HEK293 (cell line): ENCODE results near the gene RCOR3.

ENCODE experiments used
- BCL6B ChIP-seq: fragments of 450-650 bp; formaldehyde crosslinking; IDR thresholded peaks from 2 replicates; pipeline ENCODE4 v1.5.1; 2017; ENCODE audit warnings: missing biosample characterization, missing genetic modification characterization
- KLF16 ChIP-seq: fragments of 450-650 bp; formaldehyde crosslinking; IDR thresholded peaks from 2 replicates; pipeline ENCODE4 v1.5.1; 2017; ENCODE audit warnings: missing biosample characterization, missing genetic modification characterization
- KLF17 ChIP-seq: fragments of 450-650 bp; formaldehyde crosslinking; IDR thresholded peaks from 2 replicates; pipeline ENCODE4 v1.5.1; 2016; ENCODE audit warnings: missing biosample characterization, missing genetic modification characterization
- MZF1 ChIP-seq: fragments of 450-650 bp; formaldehyde crosslinking; IDR thresholded peaks from 2 replicates; pipeline ENCODE4 v1.5.1; 2017; ENCODE audit warnings: missing biosample characterization, missing genetic modification characterization, borderline replicate concordance
- OVOL3 ChIP-seq: fragments of 450-650 bp; formaldehyde crosslinking; IDR thresholded peaks from 2 replicates; pipeline ENCODE4 v1.5.1; 2016; ENCODE audit warnings: missing biosample characterization, missing genetic modification characterization
- SCRT2 ChIP-seq: fragments of 450-650 bp; formaldehyde crosslinking; IDR thresholded peaks from 2 replicates; pipeline ENCODE4 v1.5.1; 2016; ENCODE audit warnings: missing biosample characterization, missing genetic modification characterization
- ZBTB7A ChIP-seq: fragments of 450-650 bp; formaldehyde crosslinking; IDR thresholded peaks from 2 replicates; pipeline ENCODE4 v1.5.1; 2016; ENCODE audit warnings: low read depth, missing biosample characterization, missing genetic modification characterization
- ZBTB8A ChIP-seq: fragments of 450-650 bp; formaldehyde crosslinking; IDR thresholded peaks from 2 replicates; pipeline ENCODE4 v1.5.1; 2016; ENCODE audit warnings: missing biosample characterization, missing genetic modification characterization
- ZFP41 ChIP-seq: fragments of 450-650 bp; formaldehyde crosslinking; IDR thresholded peaks from 2 replicates; pipeline ENCODE4 v1.5.1; 2016; ENCODE audit warnings: missing biosample characterization, missing genetic modification characterization, borderline replicate concordance
- ZIC2 ChIP-seq: fragments of 450-650 bp; formaldehyde crosslinking; IDR thresholded peaks from 2 replicates; pipeline ENCODE4 v1.5.1; 2016; ENCODE audit warnings: missing biosample characterization, missing genetic modification characterization
- ZNF140 ChIP-seq: fragments of 450-650 bp; formaldehyde crosslinking; IDR thresholded peaks from 2 replicates; pipeline ENCODE4 v1.5.1; 2016; ENCODE audit warnings: missing biosample characterization, missing genetic modification characterization
- ZNF24 ChIP-seq: fragments of 450-650 bp; formaldehyde crosslinking; IDR thresholded peaks from 2 replicates; pipeline ENCODE4 v1.5.1; 2016; ENCODE audit warnings: missing biosample characterization, missing genetic modification characterization
- ZNF266 ChIP-seq: fragments of 450-650 bp; formaldehyde crosslinking; IDR thresholded peaks from 2 replicates; pipeline ENCODE4 v1.5.1; 2016; ENCODE audit warnings: missing biosample characterization, missing genetic modification characterization, low read depth
- ZNF274 ChIP-seq, 2 experiments: fragments of 200-500 bp in 1 of 2; fragments of 450-650 bp in 1 of 2; sonication (Bioruptor generic) in 1 of 2; formaldehyde crosslinking in 1 of 2; IDR thresholded peaks; 2 replicates each; pipeline versions ENCODE4 v1.5.1 to v1.6.1; 2014 to 2016; ENCODE audit warnings: borderline replicate concordance in 1 of 2, inconsistent platforms in 1 of 2, low read length in 1 of 2, missing biosample characterization in 1 of 2, missing genetic modification characterization in 1 of 2
- ZNF302 ChIP-seq: fragments of 450-650 bp; formaldehyde crosslinking; IDR thresholded peaks from 2 replicates; pipeline ENCODE4 v1.5.1; 2016; ENCODE audit warnings: missing biosample characterization, missing genetic modification characterization, low read depth
- ZNF311 ChIP-seq: fragments of 450-650 bp; formaldehyde crosslinking; IDR thresholded peaks from 2 replicates; pipeline ENCODE4 v1.5.1; 2017; ENCODE audit warnings: missing biosample characterization, missing genetic modification characterization, borderline replicate concordance
- ZNF324 ChIP-seq: fragments of 450-650 bp; formaldehyde crosslinking; IDR thresholded peaks from 2 replicates; pipeline ENCODE4 v1.5.1; 2016; ENCODE audit warnings: missing biosample characterization, missing genetic modification characterization
- ZNF350 ChIP-seq: fragments of 450-650 bp; formaldehyde crosslinking; IDR thresholded peaks from 2 replicates; pipeline ENCODE4 v1.5.0; 2017; ENCODE audit warnings: missing biosample characterization, mild to moderate bottlenecking, missing genetic modification characterization
- ZNF529 ChIP-seq: fragments of 450-650 bp; formaldehyde crosslinking; IDR thresholded peaks from 2 replicates; pipeline ENCODE4 v1.5.1; 2017; ENCODE audit warnings: missing genetic modification characterization, missing biosample characterization; ENCODE audit not compliant: insufficient replicate concordance
- ZNF548 ChIP-seq: fragments of 450-650 bp; formaldehyde crosslinking; IDR thresholded peaks from 2 replicates; pipeline ENCODE4 v1.5.1; 2016; ENCODE audit warnings: missing biosample characterization, missing genetic modification characterization
- ZNF561 ChIP-seq: fragments of 450-650 bp; IDR thresholded peaks from 2 replicates; pipeline ENCODE4 v1.5.1; 2018; ENCODE audit warnings: missing biosample characterization, missing genetic modification characterization, borderline replicate concordance
- ZNF571 ChIP-seq: fragments of 450-650 bp; formaldehyde crosslinking; IDR thresholded peaks from 2 replicates; pipeline ENCODE4 v1.5.0; 2017; ENCODE audit warnings: missing biosample characterization, missing genetic modification characterization
- ZNF596 ChIP-seq: fragments of 450-650 bp; IDR thresholded peaks from 2 replicates; pipeline ENCODE4 v1.5.0; 2018; ENCODE audit warnings: missing biosample characterization, mild to moderate bottlenecking, missing genetic modification characterization, moderate library complexity
- ZNF600 ChIP-seq: fragments of 450-650 bp; formaldehyde crosslinking; IDR thresholded peaks from 2 replicates; pipeline ENCODE4 v1.5.1; 2016; ENCODE audit warnings: missing biosample characterization, missing genetic modification characterization
- ZNF707 ChIP-seq: fragments of 450-650 bp; formaldehyde crosslinking; IDR thresholded peaks from 2 replicates; pipeline ENCODE4 v1.5.1; 2016; ENCODE audit warnings: missing biosample characterization, missing genetic modification characterization
- ZNF837 ChIP-seq: fragments of 450-650 bp; formaldehyde crosslinking; IDR thresholded peaks from 2 replicates; pipeline ENCODE4 v1.5.1; 2016; ENCODE audit warnings: missing biosample characterization, missing genetic modification characterization
- ZSCAN23 ChIP-seq: fragments of 450-650 bp; formaldehyde crosslinking; IDR thresholded peaks from 2 replicates; pipeline ENCODE4 v1.5.1; 2016; ENCODE audit warnings: missing biosample characterization, missing genetic modification characterization
- TF ChIP-seq, protein P1 (sequence below): fragments of 450-650 bp; formaldehyde crosslinking; conservative IDR thresholded peaks from 2 replicates; pipeline ENCODE4 v1.5.1; 2016; ENCODE audit warnings: low read depth, missing biosample characterization, missing genetic modification characterization
- TF ChIP-seq, protein P2 (sequence below): fragments of 450-650 bp; formaldehyde crosslinking; IDR thresholded peaks from 2 replicates; pipeline ENCODE4 v1.5.1; 2017; ENCODE audit warnings: missing biosample characterization, missing genetic modification characterization
- TF ChIP-seq, protein P3 (sequence below): fragments of 450-650 bp; formaldehyde crosslinking; IDR thresholded peaks from 2 replicates; pipeline ENCODE4 v1.5.0; 2017; ENCODE audit warnings: missing biosample characterization, missing genetic modification characterization, borderline replicate concordance

RCOR3 gene

GRCh38 chr1:211258756-211259637 lies at the start of gene RCOR3 (continued):
- TF ChIP-seq, protein P1, sequence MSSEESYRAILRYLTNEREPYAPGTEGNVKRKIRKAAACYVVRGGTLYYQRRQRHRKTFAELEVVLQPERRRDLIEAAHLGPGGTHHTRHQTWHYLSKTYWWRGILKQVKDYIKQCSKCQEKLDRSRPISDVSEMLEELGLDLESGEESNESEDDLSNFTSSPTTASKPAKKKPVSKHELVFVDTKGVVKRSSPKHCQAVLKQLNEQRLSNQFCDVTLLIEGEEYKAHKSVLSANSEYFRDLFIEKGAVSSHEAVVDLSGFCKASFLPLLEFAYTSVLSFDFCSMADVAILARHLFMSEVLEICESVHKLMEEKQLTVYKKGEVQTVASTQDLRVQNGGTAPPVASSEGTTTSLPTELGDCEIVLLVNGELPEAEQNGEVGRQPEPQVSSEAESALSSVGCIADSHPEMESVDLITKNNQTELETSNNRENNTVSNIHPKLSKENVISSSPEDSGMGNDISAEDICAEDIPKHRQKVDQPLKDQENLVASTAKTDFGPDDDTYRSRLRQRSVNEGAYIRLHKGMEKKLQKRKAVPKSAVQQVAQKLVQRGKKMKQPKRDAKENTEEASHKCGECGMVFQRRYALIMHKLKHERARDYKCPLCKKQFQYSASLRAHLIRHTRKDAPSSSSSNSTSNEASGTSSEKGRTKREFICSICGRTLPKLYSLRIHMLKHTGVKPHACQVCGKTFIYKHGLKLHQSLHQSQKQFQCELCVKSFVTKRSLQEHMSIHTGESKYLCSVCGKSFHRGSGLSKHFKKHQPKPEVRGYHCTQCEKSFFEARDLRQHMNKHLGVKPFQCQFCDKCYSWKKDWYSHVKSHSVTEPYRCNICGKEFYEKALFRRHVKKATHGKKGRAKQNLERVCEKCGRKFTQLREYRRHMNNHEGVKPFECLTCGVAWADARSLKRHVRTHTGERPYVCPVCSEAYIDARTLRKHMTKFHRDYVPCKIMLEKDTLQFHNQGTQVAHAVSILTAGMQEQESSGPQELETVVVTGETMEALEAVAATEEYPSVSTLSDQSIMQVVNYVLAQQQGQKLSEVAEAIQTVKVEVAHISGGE = peak; percentile 71; the same call in 1 of the 2 replicates
- TF ChIP-seq BCL6B (tag by site-specific recombination) (no peak), ZNF571 (tag by site-specific recombination) (no peak), ZNF350 (tag by site-specific recombination) (no peak), ZSCAN23 (tag by site-specific recombination) (peak; percentile 83), ZBTB7A (tag by site-specific recombination) (peak; percentile 93; the same call in 1 of the 2 replicates), ZNF707 (tag by site-specific recombination) (0 out of 2 replicates have a peak, but pooled peaks have one; percentile 15), ZNF561 (tag by site-specific recombination) (peak; percentile 94), ZNF837 (tag by site-specific recombination) (peak; percentile 94), OVOL3 (tag by site-specific recombination) (peak; percentile 72), ZNF324 (tag by site-specific recombination) (peak; percentile 96), ZNF24 (tag by site-specific recombination) (peak; percentile 78), SCRT2 (tag by site-specific recombination) (peak; percentile 19; the same call in 1 of the 2 replicates), ZFP41 (tag by site-specific recombination) (peak; percentile 84; the same call in 1 of the 2 replicates), ZNF302 (tag by site-specific recombination) (no peak), KLF16 (tag by site-specific recombination) (peak; percentile 98), ZNF274 (IDR thresholded peaks at IDR 0.05; ENCODE audit: low read length) (no peak), ZNF274 (tag by site-specific recombination; IDR thresholded peaks at IDR 0.05; ENCODE audit: borderline replicate concordance) (no peak), ZNF596 (tag by site-specific recombination) (peak; percentile 43; the same call in 1 of the 2 replicates), ZNF548 (no peak), ZNF140 (tag by site-specific recombination) (no peak), KLF17 (tag by site-specific recombination) (peak; percentile 84), MZF1 (tag by site-specific recombination) (no peak), ZBTB8A (tag by site-specific recombination) (peak; percentile 94), ZIC2 (peak; percentile 84), ZNF529 (no peak), ZNF311 (no peak), ZNF266 (tag by site-specific recombination) (no peak), ZNF600 (peak; percentile 70)
- TF ChIP-seq, protein P2, sequence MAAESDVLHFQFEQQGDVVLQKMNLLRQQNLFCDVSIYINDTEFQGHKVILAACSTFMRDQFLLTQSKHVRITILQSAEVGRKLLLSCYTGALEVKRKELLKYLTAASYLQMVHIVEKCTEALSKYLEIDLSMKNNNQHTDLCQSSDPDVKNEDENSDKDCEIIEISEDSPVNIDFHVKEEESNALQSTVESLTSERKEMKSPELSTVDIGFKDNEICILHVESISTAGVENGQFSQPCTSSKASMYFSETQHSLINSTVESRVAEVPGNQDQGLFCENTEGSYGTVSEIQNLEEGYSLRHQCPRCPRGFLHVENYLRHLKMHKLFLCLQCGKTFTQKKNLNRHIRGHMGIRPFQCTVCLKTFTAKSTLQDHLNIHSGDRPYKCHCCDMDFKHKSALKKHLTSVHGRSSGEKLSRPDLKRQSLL (tag by site-specific recombination) = peak; percentile 53; the same call in 1 of the 2 replicates
- TF ChIP-seq, protein P3, sequence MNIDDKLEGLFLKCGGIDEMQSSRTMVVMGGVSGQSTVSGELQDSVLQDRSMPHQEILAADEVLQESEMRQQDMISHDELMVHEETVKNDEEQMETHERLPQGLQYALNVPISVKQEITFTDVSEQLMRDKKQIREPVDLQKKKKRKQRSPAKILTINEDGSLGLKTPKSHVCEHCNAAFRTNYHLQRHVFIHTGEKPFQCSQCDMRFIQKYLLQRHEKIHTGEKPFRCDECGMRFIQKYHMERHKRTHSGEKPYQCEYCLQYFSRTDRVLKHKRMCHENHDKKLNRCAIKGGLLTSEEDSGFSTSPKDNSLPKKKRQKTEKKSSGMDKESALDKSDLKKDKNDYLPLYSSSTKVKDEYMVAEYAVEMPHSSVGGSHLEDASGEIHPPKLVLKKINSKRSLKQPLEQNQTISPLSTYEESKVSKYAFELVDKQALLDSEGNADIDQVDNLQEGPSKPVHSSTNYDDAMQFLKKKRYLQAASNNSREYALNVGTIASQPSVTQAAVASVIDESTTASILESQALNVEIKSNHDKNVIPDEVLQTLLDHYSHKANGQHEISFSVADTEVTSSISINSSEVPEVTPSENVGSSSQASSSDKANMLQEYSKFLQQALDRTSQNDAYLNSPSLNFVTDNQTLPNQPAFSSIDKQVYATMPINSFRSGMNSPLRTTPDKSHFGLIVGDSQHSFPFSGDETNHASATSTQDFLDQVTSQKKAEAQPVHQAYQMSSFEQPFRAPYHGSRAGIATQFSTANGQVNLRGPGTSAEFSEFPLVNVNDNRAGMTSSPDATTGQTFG = 0 out of 2 replicates have a peak, but pooled peaks have one; percentile 35
